Adipocyte (in vitro differentiated cells): ENCODE results near the gene LST1.

Experiments
- DNase-seq: peaks from one replicate; pipeline ENCODE4 v3.0.0-alpha.2; 2015; ENCODE audit warnings: low read depth
- H3K27me3 ChIP-seq: replicated peaks from 2 replicates; pipeline ENCODE4 v1.7.0; 2013; ENCODE audit warnings: mild to moderate bottlenecking, low read length, moderate library complexity; ENCODE audit not compliant: control insufficient read depth, insufficient read depth
- H3K36me3 ChIP-seq: 2 replicates; pipeline ENCODE4 v1.7.0; 2013; ENCODE audit warnings: low read length, mild to moderate bottlenecking, moderate library complexity; ENCODE audit not compliant: control insufficient read depth, insufficient read depth, severe bottlenecking
- H3K4me1 ChIP-seq: 2 replicates; pipeline ENCODE4 v1.7.0; 2013; ENCODE audit warnings: mild to moderate bottlenecking, low read length, moderate library complexity; ENCODE audit not compliant: control insufficient read depth, insufficient read depth
- H3K4me3 ChIP-seq: 2 replicates; pipeline ENCODE4 v1.7.0; 2013; ENCODE audit warnings: mild to moderate bottlenecking, low read length, moderate library complexity
- H3K9ac ChIP-seq: 2 replicates; pipeline ENCODE4 v1.7.0; 2013; ENCODE audit warnings: mild to moderate bottlenecking, low read length, moderate library complexity
- H3K9me3 ChIP-seq: 2 replicates; pipeline ENCODE4 v1.7.0; 2013; ENCODE audit warnings: mild to moderate bottlenecking, low read length, moderate library complexity; ENCODE audit not compliant: control insufficient read depth

The LST1 gene

GRCh38 chr6:31586008-31586407 is at the start of gene LST1:
LST1 (plus strand) TSS chr6:31586277; CDS start chr6:31587300, 1,023 bp downstream.
- Histone ChIP-seq H3K36me3 (no peaks in the 10 kb centered on the region), H3K9ac (no peak within 1 kb of the TSS), H3K9me3 (no peaks in the 10 kb centered on the region), H3K4me3 (no peak within 1 kb of the TSS), H3K27me3 (no peaks in the 10 kb centered on the region), H3K4me1 (peaks cover 6% of the 10 kb centered on the region)
- DNase-seq: no peak

GRCh38 chr6:31538805-31539400 is 47.2 kb upstream of the LST1 start:
- Histone ChIP-seq H3K9me3 (no peaks in the 10 kb centered on the region), H3K4me1 (peaks cover 22% of the 10 kb centered on the region), H3K27me3 (no peaks in the 10 kb centered on the region), H3K9ac (peak overlapping the region; percentile 97), H3K36me3 (peaks cover 62% of the 10 kb centered on the region), H3K4me3 (peak overlapping the region; percentile 92)
- no peak for DNase-seq

- Histone ChIP-seq H3K9me3 (no peaks in the 10 kb centered on the region), H3K4me1 (peaks cover 22% of the 10 kb centered on the region), H3K36me3 (peaks cover 45% of the 10 kb centered on the region), H3K4me3 (peak overlapping the region; percentile 92), H3K9ac (peak overlapping the region; percentile 97), H3K27me3 (no peaks in the 10 kb centered on the region)
- no peak for DNase-seq
These were observed 45.4 kb upstream of the LST1 start for GRCh38 chr6:31540640-31541039.

- DNase-seq: peak; percentile 78
- Histone ChIP-seq H3K9me3 (no peaks in the 10 kb centered on the region), H3K4me1 (peaks cover 22% of the 10 kb centered on the region), H3K27me3 (no peaks in the 10 kb centered on the region), H3K9ac (peak overlapping the region; percentile 97), H3K36me3 (peaks cover 39% of the 10 kb centered on the region), H3K4me3 (peak overlapping the region; percentile 92)
These were observed 44.9 kb upstream of the LST1 start for GRCh38 chr6:31541059-31541657.

- H3K4me1 ChIP-seq: peaks cover 22% of the 10 kb centered on the region
- no peaks in the 10 kb centered on the region for H3K27me3 ChIP-seq
- DNase-seq: peak; percentile 99
- no peaks in the 10 kb centered on the region for H3K9me3 ChIP-seq
- H3K4me3 ChIP-seq: peak within 1 kb of the TSS; percentile 92
- H3K9ac ChIP-seq: peak within 1 kb of the TSS; percentile 97
- H3K36me3 ChIP-seq: peaks cover 32% of the 10 kb centered on the region
These were observed 44.2 kb upstream of the LST1 start, which contains the start of gene DDX39B for GRCh38 chr6:31541658-31542521. DDX39B (minus strand) TSS chr6:31542003; CDS start chr6:31540532, 1,471 bp downstream.

- H3K4me1 ChIP-seq: peaks cover 30% of the 10 kb centered on the region
- H3K4me3 ChIP-seq: no peak overlapping the region
- no peaks in the 10 kb centered on the region for H3K9me3 ChIP-seq
- peak overlapping the region; percentile 97 for H3K9ac ChIP-seq
- H3K27me3 ChIP-seq: no peaks in the 10 kb centered on the region
- peaks cover 16% of the 10 kb centered on the region for H3K36me3 ChIP-seq
- no peak for DNase-seq
These were observed 42.4 kb upstream of the LST1 start for GRCh38 chr6:31543639-31544038.

GRCh38 chr6:31544676-31545075 is 41.4 kb upstream of the LST1 start:
- Histone ChIP-seq H3K4me3 (no peak overlapping the region), H3K27me3 (no peaks in the 10 kb centered on the region), H3K9me3 (no peaks in the 10 kb centered on the region), H3K36me3 (peaks cover 15% of the 10 kb centered on the region), H3K9ac (no peak overlapping the region), H3K4me1 (peaks cover 23% of the 10 kb centered on the region)
- no peak for DNase-seq

GRCh38 chr6:31545291-31545690 is 40.8 kb upstream of the LST1 start:
- H3K9me3 ChIP-seq: no peaks in the 10 kb centered on the region
- no peak overlapping the region for H3K9ac ChIP-seq
- DNase-seq: no peak
- H3K36me3 ChIP-seq: peaks cover 14% of the 10 kb centered on the region
- H3K4me1 ChIP-seq: peaks cover 17% of the 10 kb centered on the region
- no peak overlapping the region for H3K4me3 ChIP-seq
- H3K27me3 ChIP-seq: no peaks in the 10 kb centered on the region

GRCh38 chr6:31546339-31546957 is 39.6 kb upstream of the LST1 start, which contains the start of gene ATP6V1G2:
ATP6V1G2 (minus strand) TSS chr6:31546608; CDS start chr6:31546559, 49 bp downstream.
- Histone ChIP-seq H3K4me3 (peak within 1 kb of the TSS; percentile 84), H3K4me1 (peaks cover 13% of the 10 kb centered on the region), H3K9me3 (no peaks in the 10 kb centered on the region), H3K27me3 (no peaks in the 10 kb centered on the region), H3K9ac (peak within 1 kb of the TSS; percentile 91), H3K36me3 (peaks cover 23% of the 10 kb centered on the region)
- peak; percentile 96 for DNase-seq

GRCh38 chr6:31546958-31547726 is 38.9 kb upstream of the LST1 start, which contains the start of gene NFKBIL1:
NFKBIL1 (plus strand) TSS chr6:31547608; CDS start chr6:31547695, 87 bp downstream.
- H3K27me3 ChIP-seq: no peaks in the 10 kb centered on the region
- H3K9ac ChIP-seq: peak within 1 kb of the TSS; percentile 91
- peak within 1 kb of the TSS; percentile 84 for H3K4me3 ChIP-seq

More at GRCh38 chr6:31546958-31547726, 38.9 kb upstream of the LST1 start, which contains the start of gene NFKBIL1:
- peaks cover 13% of the 10 kb centered on the region for H3K4me1 ChIP-seq
- H3K9me3 ChIP-seq: no peaks in the 10 kb centered on the region
- DNase-seq: peak; percentile 99
- peaks cover 23% of the 10 kb centered on the region for H3K36me3 ChIP-seq
